RWPE1 (cell line): ENCODE results near the gene ASMTL.

ENCODE experiments used
- CTCF ChIA-PET: fragments of 350-600 bp; sonication (Branson Sonifier 250); formaldehyde crosslinking; extraction: SDS; loops from one replicate; lab custom pipeline; 2021; lab: Yijun Ruan, JAX
- POLR2A ChIA-PET: fragments of 400-600 bp; formaldehyde crosslinking; extraction: SDS; loops from one replicate; lab custom pipeline; 2020; ENCODE audit warnings: antibody characterized with exemption; ENCODE audit not compliant: low non-redundant PET; lab: Yijun Ruan, JAX
- DNase-seq: peaks from one replicate; pipeline ENCODE4 v3.0.0; 2012; ENCODE audit warnings: low spot score
- H3K27ac ChIP-seq: fragments of 450-650 bp; 2 replicates; pipeline ENCODE4 v1.5.1; 2017
- CTCF ChIP-seq: fragments of 450-650 bp; conservative IDR thresholded peaks from 2 replicates; pipeline ENCODE4 v1.5.1; 2017; ENCODE audit warnings: low read depth, mild to moderate bottlenecking

Gene ASMTL

GRCh38 chrX:1452516-1453394, at the start of gene ASMTL:
Gene ASMTL (minus strand): TSS chrX:1452909. CDS start chrX:1452840, 69 bp downstream.
- POLR2A ChIA-PET, result no interaction called here

GRCh38 chrX:1502241-1502640, 49.5 kb upstream of the ASMTL start:
- no peak for TF ChIP-seq CTCF
- H3K27ac ChIP-seq, result no peak overlapping the region
- CTCF ChIA-PET, result no interaction called here
- DNase-seq, result no peak
- POLR2A ChIA-PET, result no interaction called here

More at GRCh38 chrX:1452516-1453394, at the start of gene ASMTL:
- CTCF ChIA-PET, result no interaction called here
- TF ChIP-seq CTCF, result no peak
- peak; percentile 95 for DNase-seq
- H3K27ac ChIP-seq, result peak within 1 kb of the TSS; percentile 85

- no peak for TF ChIP-seq CTCF
- POLR2A ChIA-PET, result no interaction called here
- H3K27ac ChIP-seq, result no peak overlapping the region
- DNase-seq, result no peak
- CTCF ChIA-PET, result no interaction called here
Measured at GRCh38 chrX:1500701-1501624, 48.3 kb upstream of the ASMTL start.

- CTCF ChIA-PET, result no interaction called here
- no peak for TF ChIP-seq CTCF
- no peak overlapping the region for H3K27ac ChIP-seq
- POLR2A ChIA-PET, result no interaction called here
- no peak for DNase-seq
Measured at GRCh38 chrX:1496076-1496475, 43.4 kb upstream of the ASMTL start.

- ChIA-PET POLR2A (no interaction called here), CTCF (no interaction called here)
- DNase-seq, result no peak
- TF ChIP-seq CTCF, result no peak
- H3K27ac ChIP-seq, result no peak overlapping the region
Measured at GRCh38 chrX:1493877-1494510, 41.3 kb upstream of the ASMTL start.

- CTCF ChIA-PET, result no interaction called here
- no peak for DNase-seq
- no peak overlapping the region for H3K27ac ChIP-seq
- POLR2A ChIA-PET, result no interaction called here
- TF ChIP-seq CTCF, result no peak
Measured at GRCh38 chrX:1493412-1493811, 40.7 kb upstream of the ASMTL start.
